Renal cortex interstitium (tissue), 11 donors: ENCODE data around the gene C11orf68. TPM values are rescaled to one million over a fixed set of nuclear protein-coding genes. Genes with fewer than 3 reads are reported as not detected.

ENCODE experiments used
- DNase-seq, 11 donors: peaks; one replicate each; pipeline ENCODE4 v3.0.0-alpha.2; 2013; ENCODE audit warnings: low read depth in 9 of 11, low spot score in 4 of 11; ENCODE audit errors: extremely low read depth in 1 of 11
- polyA plus RNA-seq, 3 donors: library from polyadenylated mRNA; unstranded; fragments of 120-200 nt; gene quantifications; one replicate each; pipeline ENCODE4 v1.2.1, GENCODE V29; 2013; ENCODE audit not compliant: insufficient read length in 3 of 3

C11orf68 gene
- polyA plus RNA-seq, 3 donors, result 30.9 to 41.8 (median 33.3) TPM

DNA sequence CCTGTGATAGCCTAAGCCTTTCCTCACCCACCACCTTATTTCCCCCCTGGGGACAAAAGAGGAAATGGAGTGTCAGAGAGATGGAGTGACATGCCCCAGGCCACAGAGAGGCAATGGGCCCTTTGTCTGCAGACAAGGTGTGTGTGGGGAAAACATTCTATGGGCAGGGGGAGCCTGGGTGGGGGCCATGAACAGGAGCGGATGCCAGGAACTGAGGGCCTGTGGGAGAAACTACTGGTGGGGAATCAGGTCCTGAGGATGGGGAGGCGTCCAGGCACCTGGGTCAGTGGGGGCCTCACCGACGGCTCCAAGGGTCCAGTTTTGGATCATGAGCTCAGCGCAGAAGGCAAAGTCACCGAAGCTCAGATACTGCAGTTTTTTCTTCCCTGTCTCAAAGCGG lies 33.6 kb downstream of the C11orf68 start:
- DNase-seq, result no peak

DNA sequence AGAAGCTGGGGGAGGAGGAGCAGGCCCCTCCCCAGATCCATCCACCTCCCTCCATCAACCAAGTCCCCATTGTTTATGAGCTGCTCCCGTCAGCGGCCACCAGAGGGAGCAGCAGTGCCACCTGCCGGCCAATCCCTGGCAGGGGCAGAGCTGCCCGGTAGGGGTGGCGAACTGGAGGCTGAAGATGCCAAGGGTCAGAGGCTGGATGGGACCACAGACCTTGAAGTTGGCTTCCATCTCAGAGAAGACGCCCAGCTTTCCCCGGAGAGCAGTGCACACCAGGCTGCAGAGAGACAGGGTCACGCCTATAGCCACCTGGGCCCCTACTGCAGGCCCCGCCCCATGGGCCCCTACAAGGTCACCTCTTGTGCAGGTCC lies 34.2 kb downstream of the C11orf68 start:
- DNase-seq, result no peak

DNA sequence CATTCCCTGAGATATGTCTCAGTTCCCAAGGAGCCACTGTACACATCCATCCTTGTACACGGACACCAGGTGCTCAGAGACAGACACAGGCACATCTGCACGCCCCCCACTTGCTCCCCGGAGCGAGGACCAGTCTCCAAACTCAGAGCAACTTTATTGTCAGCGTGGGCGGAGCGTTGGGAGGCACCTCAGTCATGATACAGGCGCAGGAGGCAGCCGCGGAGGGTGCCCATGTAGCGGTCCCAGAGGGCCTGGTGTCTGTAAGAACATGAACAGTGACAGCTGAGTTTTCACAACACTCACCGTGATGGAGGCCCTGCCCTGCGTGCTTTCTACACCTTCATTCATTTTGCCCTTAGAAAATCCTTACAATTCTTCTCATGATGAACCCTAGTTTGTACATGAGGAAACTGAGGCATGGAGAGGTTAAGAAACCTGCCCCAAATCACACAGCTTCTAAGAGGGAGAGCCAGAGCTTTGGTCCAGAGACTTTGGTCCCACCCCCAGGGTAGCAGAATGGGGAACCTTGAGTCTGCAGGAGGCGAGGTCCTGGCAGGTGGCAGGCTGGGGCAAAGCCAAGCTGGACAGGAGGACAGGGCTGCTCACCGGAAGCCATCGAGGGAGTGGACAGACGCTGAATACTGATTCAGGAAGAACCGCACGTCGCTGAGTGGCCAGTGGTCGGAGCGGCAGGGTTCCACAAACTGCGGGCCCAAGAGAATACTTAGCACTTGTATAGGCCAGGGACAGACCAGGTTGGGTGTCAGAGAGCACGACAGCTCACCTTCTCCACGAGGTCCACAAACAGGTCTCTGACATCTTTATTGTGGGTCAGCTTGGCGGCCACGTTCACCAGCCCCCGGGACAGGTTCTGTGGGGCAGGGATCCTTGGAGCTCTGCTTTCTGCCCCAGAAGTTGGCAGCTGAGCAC lies 34.8 kb downstream of the C11orf68 start:
- no peak for DNase-seq

DNA sequence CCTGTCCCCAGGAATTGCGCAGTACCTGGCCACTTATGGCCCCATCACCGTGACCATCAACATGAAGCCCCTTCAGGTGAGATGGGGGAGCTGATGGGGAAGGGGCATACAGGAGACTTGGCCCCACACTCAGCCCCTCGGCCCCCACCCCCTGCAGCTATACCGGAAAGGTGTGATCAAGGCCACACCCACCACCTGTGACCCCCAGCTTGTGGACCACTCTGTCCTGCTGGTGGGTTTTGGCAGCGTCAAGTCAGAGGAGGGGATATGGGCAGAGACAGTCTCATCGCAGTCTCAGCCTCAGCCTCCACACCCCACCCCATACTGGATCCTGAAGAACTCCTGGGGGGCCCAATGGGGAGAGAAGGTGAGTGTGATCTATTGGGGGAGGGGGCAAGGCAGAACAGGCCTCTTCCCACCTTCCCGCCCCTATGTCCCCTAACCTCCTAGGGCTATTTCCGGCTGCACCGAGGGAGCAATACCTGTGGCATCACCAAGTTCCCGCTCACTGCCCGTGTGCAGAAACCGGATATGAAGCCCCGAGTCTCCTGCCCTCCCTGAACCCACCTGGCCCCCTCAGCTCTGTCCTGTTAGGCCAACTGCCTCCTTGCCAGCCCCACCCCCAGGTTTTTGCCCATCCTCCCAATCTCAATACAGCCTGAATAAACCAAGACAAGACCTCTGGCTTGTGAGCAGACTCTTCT lies 35.7 kb downstream of the C11orf68 start:
- no peak for DNase-seq

DNA sequence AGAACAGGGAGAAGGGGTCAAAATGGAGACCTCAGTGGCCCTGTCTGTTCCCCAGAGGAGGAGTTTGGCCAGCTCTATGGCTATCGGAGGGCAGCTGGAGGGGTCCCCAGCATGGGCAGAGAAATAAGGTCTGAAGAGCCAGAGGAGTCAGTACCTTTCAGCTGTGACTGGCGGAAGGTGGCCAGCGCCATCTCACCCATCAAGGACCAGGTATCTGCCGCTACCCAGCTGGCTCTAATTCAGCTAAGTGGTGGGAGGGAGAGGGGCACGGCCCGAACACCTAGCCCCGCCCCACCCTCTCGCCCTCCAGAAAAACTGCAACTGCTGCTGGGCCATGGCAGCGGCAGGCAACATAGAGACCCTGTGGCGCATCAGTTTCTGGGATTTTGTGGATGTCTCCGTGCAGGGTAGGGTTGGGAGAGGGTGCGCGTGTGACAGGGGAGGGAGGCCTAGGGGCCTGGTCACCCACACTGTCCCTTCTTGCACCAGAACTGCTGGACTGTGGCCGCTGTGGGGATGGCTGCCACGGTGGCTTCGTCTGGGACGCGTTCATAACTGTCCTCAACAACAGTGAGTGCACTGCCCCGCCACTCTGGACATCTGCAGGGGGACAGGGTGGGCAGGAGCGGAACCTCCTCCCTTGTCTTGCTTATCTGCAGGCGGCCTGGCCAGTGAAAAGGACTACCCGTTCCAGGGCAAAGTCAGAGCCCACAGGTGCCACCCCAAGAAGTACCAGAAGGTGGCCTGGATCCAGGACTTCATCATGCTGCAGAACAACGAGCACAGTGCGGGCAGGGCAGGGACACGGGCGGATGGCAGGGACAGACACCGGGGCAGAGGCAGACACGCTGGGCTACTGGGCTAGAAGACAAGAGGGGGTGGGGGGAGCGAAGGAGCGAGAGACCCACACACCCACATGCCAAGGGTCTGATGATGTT lies 36.5 kb downstream of the C11orf68 start:
- DNase-seq, result no peak

DNA sequence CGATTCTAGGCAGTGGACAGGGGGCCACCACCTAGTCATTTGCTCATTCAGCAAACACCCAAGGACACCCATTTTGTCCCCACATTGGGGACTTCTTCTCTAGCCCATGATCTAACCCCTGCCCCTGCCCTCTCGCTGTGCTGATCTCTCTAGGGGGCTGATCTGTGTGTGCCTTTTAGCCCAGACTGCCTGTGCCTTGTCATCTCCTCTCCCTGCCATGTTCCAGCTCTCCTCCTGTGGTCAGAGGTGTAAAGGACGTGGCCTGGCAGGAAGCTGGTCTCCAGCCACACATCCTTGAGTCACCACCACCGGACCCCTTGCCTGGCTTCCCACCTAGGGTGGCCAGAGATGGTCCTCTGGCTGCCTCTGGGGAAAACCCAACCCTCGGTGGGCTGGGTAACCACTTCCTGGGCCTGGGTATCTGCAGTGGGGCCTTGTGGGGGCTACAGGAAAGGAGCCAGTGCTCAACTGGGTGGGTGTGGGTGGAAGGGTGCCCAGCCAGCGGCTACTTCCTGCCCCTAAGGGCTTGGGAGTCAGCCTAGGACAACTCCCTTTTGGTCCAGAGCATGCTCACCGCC lies 37.9 kb downstream of the C11orf68 start:
- DNase-seq, result no peak

DNA sequence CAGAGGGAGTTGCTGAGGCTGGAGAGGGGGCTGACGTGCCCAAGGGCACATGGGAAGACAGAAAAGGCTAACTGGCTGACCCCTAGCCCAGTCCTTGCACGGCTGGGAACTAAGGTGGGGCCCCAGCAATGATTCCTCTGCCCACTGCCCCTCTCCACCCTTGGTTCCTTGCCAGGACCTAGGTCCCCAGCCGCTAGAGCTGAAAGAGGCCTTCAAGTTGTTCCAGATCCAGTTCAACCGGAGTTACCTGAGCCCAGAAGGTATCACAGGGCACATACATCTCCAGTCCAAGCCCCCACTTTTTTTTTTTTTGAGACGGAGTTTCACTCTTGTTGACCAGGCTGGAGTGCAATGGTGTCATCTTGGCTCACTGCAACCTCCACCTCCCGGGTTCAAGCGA lies 38.8 kb downstream of the C11orf68 start:
- DNase-seq, result no peak

DNA sequence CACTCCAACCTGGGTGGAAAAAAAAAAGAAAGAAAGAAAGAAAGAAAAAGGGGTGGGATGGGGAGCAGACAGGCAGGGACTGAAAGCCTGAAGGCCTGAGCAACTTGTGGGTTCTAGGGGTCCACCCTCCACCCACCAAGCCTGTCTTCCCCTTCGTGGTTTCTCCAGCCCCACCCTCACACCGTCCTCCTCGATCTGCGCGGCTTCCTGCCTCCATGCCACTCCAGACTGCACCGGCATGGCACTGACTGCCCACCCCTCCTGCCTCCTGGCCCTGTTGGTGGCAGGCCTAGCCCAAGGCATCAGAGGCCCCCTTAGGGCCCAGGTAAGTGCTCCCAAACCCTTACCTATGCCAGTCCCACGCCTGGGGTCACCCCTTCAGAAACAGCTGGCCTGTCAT lies 39.2 kb downstream of the C11orf68 start, which contains the start of gene CTSW:
Gene CTSW (plus strand): TSS at position 221 of the 400 bp plus-strand sequence. CDS start 18 bp downstream, at position 239.
- DNase-seq, result no peak

DNA sequence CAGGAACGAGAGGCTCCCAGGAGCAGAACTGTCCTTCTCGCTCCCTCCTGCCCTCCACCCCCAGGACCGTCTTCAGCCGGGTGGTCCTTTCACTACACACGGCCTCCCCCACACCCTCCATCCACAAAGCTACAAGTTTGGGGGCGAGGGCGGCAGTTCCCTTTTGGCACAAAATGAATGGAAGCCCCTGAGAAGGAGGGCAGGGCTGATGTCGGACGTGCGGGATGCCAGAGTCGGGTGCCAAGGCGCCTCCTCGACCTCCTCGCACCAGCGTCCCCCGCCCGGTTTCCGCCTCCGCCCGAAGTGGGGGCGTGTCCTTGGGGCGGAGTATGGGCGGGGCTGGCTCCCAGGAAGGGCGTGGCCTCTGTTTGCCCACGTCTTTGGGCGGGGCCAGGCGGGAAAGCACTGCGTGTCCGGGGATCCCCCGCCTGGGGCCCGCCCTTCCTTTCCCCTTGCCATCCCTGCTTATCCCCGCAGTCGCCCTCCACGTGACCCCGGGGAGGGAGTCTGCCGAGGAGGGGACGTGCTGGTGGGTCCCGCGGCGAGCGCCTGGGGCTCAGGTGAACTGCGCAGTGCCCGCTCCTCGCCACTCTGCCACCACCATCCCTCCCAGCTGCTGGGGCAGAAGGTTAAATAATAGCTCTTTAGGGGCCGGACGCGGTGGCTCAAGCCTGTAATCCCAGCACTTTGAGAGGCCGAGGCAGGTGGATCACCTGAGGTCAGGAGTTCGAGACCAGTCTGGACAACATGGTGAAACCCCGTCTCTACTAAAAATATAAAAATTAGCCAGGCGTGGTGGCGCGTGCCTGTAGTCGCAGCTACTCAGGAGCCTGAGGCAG lies 45.3 kb downstream of the C11orf68 start:
- DNase-seq, result peak in 10 of 11 donors; percentile 81 to 89 (median 88)

DNA sequence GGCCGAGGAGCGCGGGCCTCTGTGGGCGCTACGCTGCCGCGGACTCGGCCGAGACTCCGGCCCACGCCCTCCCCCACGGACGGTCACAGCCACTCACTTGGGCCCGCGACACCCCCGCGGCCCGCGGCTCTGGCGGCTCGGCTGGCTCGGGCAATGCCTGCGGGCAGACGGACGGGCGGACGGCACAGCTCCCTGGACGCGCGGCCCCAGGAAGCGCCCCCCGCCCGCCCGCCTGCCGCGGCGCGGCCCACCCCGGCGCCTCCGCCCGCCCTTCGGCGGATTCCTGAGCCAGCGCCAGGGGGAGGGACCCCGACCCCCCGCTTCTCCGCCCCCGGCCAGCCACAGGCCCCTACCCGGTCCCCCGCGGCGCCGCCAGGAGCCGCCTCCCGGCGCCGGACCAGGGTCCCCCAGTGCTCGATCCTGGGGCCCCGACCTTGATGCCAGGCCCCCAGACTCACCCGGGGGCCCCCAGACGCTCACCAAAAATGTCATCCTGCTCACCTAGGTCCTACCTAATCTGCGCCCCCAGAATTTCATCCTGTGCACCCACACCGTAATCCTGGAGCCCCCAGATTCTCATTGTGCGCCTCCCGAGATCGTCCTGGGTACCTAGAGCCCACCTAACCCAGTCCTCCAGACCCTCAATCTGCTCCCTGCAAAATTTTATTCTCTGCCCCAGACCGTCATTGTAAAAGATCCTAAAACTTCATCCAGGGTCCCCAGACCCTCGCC lies 46.1 kb downstream of the C11orf68 start, which contains the start of gene EFEMP2:
Gene EFEMP2 (minus strand): TSS at position 215 of the 732 bp plus-strand sequence. CDS start 446 bp downstream, outside the sequence.
- peak in 1 of 11 donors; percentile 36 for DNase-seq

DNA sequence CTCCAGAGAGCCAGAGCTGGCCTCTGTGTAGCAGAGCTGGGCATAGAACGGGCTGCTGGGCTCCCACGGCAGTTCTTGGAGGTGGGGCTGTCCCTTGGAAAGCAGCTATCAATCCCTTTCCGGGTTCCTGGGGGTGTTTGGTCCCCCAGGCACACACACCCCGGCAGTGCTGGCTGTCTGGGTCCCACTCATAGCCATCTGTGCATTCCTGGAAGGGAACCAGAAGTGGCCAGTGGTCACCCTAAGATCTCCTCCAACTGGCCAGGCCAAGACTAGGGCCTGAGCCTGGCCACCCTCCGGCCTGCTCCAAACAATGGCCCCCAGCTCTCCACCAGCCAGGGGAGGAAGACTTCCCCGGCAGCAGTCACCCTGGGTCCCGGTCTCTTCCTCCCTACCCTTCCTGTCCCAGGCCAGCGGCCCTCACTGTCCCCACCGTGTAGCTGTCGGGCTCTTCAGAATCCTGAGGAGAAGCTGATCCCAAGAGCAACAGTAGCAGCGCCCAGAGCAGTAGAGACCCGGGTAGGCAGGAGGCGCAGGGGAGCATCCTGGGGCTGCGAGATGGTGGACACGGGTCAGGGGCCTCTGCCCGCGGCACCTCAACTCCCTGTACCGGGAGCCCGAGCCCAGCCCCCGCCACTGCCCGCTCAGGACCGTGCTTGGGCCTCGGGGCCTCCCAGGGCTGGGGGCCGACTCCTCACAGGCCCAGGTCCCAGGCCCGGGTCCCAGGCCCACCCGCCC lies 46.9 kb downstream of the C11orf68 start:
- no peak for DNase-seq

DNA sequence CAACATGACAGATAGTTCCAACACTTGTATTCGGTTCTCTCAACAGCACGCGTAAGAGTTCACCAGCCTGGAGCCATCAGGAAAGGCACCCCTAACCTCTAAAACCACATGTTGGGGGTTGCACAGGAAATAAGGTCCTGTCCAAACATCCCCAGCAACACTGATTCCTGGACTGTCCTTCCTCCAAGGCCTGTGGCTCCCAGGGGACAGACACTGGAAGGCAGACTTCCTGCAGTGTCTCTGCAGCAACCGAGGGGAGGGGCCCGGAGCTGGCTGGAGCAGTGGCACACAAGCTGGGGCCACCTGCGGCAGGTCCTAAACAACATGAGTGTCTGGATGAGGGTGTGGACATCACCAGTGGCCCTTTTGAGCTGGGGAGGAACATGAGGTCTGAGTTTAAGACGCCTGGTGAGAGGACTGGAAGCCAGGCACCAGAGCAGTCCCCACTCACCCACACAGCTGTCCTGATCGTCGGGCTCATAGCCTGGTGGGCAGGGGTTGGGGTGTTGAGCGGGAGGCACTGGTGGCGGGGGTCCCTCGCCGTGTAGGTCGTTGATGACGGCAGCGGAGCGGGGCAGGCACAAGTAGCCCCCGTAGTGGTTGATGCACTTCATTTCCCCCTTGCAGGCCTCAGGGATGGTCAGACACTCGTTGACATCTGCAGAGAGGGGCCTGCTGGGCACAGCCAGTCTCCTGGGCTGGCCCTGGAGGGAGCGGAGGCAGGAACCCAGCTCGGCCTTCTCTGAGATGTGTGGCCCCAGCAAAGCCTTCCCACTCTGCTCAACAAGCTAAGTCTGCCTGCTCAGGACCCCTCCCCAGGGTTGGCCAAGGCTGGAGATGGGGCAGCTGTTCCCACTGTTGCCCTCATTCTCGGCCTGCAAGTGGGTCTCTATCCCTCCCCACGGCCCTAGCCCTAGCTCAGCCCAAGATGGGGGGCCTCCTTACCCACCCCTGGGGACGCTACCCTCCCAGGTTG lies 47.9 kb downstream of the C11orf68 start:
- DNase-seq, result no peak

DNA sequence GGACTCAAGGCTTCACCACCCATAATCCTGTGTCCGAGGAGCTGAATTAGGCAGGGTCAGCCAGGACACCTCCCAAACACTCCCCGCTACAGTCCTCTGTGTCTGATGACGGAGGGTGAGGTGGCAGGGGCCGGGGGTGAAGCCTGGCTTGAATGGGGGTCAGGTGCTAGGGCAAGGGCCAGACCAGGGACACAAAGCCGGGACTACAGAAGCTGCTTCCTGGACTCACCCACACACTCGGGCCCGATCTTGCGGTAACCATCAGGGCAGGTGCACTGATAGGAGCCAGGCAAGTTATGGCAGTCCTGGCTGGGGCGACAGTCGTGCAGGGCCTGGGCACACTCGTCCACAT lies 48.6 kb downstream of the C11orf68 start:
- DNase-seq, result no peak

DNA sequence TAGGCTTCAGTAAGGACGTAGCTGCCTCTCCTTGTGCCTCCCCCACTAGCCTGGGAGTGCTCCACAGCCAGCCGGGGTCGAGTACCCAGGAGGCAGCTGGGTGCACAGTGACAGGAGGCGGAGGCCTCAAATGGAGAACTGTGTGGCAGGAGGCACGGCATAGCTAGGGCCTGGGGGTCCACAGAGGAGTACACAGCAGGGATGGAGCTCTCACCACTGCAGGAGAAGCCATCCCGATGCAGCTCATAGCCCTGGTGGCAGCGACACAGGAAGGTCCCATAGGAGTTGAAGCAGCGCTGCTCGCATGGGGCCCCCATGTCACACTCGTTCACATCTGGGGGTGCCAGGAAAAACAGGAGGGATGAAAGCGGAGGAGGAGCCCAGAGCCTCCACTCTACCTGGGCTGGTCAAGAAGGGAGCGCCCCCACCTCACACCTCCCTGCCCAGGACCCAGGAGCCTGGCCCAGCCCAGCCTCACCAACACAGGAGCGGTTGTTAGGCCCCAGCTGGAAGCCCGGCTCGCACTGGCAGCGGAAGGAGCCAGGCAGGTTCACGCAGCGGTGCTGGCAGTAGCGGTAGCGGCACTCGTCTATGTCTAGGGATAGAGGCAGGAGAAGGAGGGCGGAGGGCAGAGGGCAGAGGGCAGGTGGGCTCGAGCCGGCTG lies 49.1 kb downstream of the C11orf68 start:
- DNase-seq, result no peak

DNA sequence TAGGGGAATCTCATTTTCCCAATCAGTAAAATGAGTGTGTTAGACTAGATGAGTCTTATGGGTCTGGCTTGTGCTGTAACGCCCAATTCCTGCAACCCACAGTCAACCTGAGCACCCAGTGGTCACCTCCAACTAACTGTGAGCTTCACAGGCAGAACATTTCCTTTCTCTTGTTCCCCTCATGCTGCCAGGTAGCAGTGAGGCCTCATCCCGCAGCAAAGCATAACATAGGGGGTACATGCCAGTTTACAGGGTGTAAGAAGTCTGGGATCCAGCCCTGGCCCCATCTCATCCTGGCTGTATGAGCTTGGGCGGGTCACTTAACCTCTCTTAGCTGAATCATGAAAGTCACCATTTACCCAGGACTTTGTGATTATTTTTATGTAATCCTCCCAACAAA lies 50.0 kb downstream of the C11orf68 start:
- DNase-seq, result no peak
